NT2/D1 (cell line): ENCODE measurements around the gene BAZ1A.

Experiments used
- DNase-seq: peaks from one replicate; pipeline ENCODE4 v3.0.0-alpha.2; 2011; ENCODE audit warnings: low read depth, low spot score
- H3K27me3 ChIP-seq: 2 replicates; pipeline ENCODE4 v1.6.0; 2011; ENCODE audit warnings: mild to moderate bottlenecking; ENCODE audit not compliant: insufficient read length, insufficient read depth
- H3K36me3 ChIP-seq: 2 replicates; pipeline ENCODE4 v1.6.1; 2011; ENCODE audit warnings: mild to moderate bottlenecking, low read length, mixed read lengths; ENCODE audit not compliant: insufficient read depth, insufficient read length
- H3K4me1 ChIP-seq: 2 replicates; pipeline ENCODE4 v1.5.1; 2011; ENCODE audit not compliant: insufficient read depth, insufficient read length
- H3K4me3 ChIP-seq: 2 replicates; pipeline ENCODE4 v1.5.1; 2011; ENCODE audit warnings: low read depth; ENCODE audit not compliant: insufficient read length
- H3K9ac ChIP-seq: 2 replicates; pipeline ENCODE4 v1.6.0; 2011; ENCODE audit warnings: low read depth; ENCODE audit not compliant: insufficient read length
- H3K9me3 ChIP-seq: 2 replicates; pipeline ENCODE4 v1.5.1; 2011; ENCODE audit warnings: mild to moderate bottlenecking, low read length; ENCODE audit not compliant: insufficient read depth
- SUZ12 ChIP-seq: IDR thresholded peaks from 2 replicates; pipeline ENCODE4 v1.6.1; 2011; ENCODE audit not compliant: insufficient read length, insufficient read depth; ENCODE audit errors: extremely low read depth
- YY1 ChIP-seq: IDR thresholded peaks from 2 replicates; pipeline ENCODE4 v1.6.1; 2011; ENCODE audit not compliant: insufficient read length, insufficient read depth
- ZNF274 ChIP-seq: IDR thresholded peaks from 2 replicates; pipeline ENCODE4 v1.6.1; 2011; ENCODE audit warnings: mild to moderate bottlenecking, low read depth, low read length

The BAZ1A gene

GRCh38 chr14:34867199-34867598, 8.0 kb downstream of the BAZ1A start:
- Histone ChIP-seq H3K36me3 (peaks cover 10% of the 10 kb centered on the region), H3K9ac (no peak overlapping the region), H3K9me3 (no peaks in the 10 kb centered on the region), H3K4me1 (no peaks in the 10 kb centered on the region), H3K4me3 (no peak overlapping the region), H3K27me3 (no peaks in the 10 kb centered on the region)
- DNase-seq, result no peak
- TF ChIP-seq YY1 (no peak), ZNF274 (no peak), SUZ12 (no peak)

GRCh38 chr14:34865889-34866574, 9.1 kb downstream of the BAZ1A start:
- TF ChIP-seq YY1, result no peak
- no peak for TF ChIP-seq SUZ12
- no peak for TF ChIP-seq ZNF274
- Histone ChIP-seq H3K9ac (no peak overlapping the region), H3K4me1 (no peaks in the 10 kb centered on the region), H3K9me3 (no peaks in the 10 kb centered on the region), H3K4me3 (no peak overlapping the region), H3K27me3 (no peaks in the 10 kb centered on the region), H3K36me3 (peaks cover 16% of the 10 kb centered on the region)
- no peak for DNase-seq

- no peak for TF ChIP-seq ZNF274
- no peak for TF ChIP-seq YY1
- TF ChIP-seq SUZ12, result no peak
- peaks cover 20% of the 10 kb centered on the region for H3K36me3 ChIP-seq
- H3K27me3 ChIP-seq, result no peaks in the 10 kb centered on the region
- H3K4me1 ChIP-seq, result no peaks in the 10 kb centered on the region
- H3K9me3 ChIP-seq, result no peaks in the 10 kb centered on the region
- no peak overlapping the region for H3K9ac ChIP-seq
- no peak for DNase-seq
- H3K4me3 ChIP-seq, result no peak overlapping the region
Observed at GRCh38 chr14:34863844-34864243, 11.3 kb downstream of the BAZ1A start.

- H3K4me1 ChIP-seq, result no peaks in the 10 kb centered on the region
- peaks cover 33% of the 10 kb centered on the region for H3K36me3 ChIP-seq
- DNase-seq, result no peak
- TF ChIP-seq SUZ12 (no peak), ZNF274 (no peak), YY1 (no peak)
- H3K9me3 ChIP-seq, result no peaks in the 10 kb centered on the region
- H3K9ac ChIP-seq, result no peak overlapping the region
- no peak overlapping the region for H3K4me3 ChIP-seq
- no peaks in the 10 kb centered on the region for H3K27me3 ChIP-seq
Observed at GRCh38 chr14:34858765-34859164, 16.4 kb downstream of the BAZ1A start.

GRCh38 chr14:34857689-34858449, 17.3 kb downstream of the BAZ1A start:
- peaks cover 40% of the 10 kb centered on the region for H3K36me3 ChIP-seq
- H3K9me3 ChIP-seq, result no peaks in the 10 kb centered on the region
- no peaks in the 10 kb centered on the region for H3K27me3 ChIP-seq
- H3K9ac ChIP-seq, result no peak overlapping the region
- no peak for DNase-seq
- TF ChIP-seq ZNF274 (no peak), SUZ12 (no peak), YY1 (no peak)
- H3K4me1 ChIP-seq, result no peaks in the 10 kb centered on the region
- H3K4me3 ChIP-seq, result no peak overlapping the region

- Histone ChIP-seq H3K4me3 (no peak overlapping the region), H3K36me3 (peaks cover 23% of the 10 kb centered on the region), H3K4me1 (no peaks in the 10 kb centered on the region), H3K9me3 (no peaks in the 10 kb centered on the region), H3K27me3 (no peaks in the 10 kb centered on the region), H3K9ac (no peak overlapping the region)
- no peak for DNase-seq
- TF ChIP-seq YY1 (no peak), ZNF274 (no peak), SUZ12 (no peak)
Observed at GRCh38 chr14:34853041-34853440, 22.1 kb downstream of the BAZ1A start.

- peaks cover 15% of the 10 kb centered on the region for H3K36me3 ChIP-seq
- DNase-seq, result no peak
Observed at GRCh38 chr14:34851395-34851794, 23.8 kb downstream of the BAZ1A start.

More at GRCh38 chr14:34851395-34851794, 23.8 kb downstream of the BAZ1A start:
- H3K27me3 ChIP-seq, result no peaks in the 10 kb centered on the region
- TF ChIP-seq YY1, result no peak
- TF ChIP-seq SUZ12, result no peak
- no peak for TF ChIP-seq ZNF274
- H3K4me3 ChIP-seq, result no peak overlapping the region
- H3K9me3 ChIP-seq, result no peaks in the 10 kb centered on the region
- no peak overlapping the region for H3K9ac ChIP-seq
- H3K4me1 ChIP-seq, result no peaks in the 10 kb centered on the region
